GM18868 (cell line): ENCODE measurements around the gene SLC25A5.
"Not testable (repeated sequence)": the region's sequence is repeated elsewhere in the genome, so short reads cannot be mapped to it uniquely, and the experiment has no call there.

Experiments used
- ATAC-seq: cut with Tn5 transposase; IDR thresholded peaks from one replicate; pipeline ENCODE4 v1.9.1; 2021; ENCODE audit warnings: mild to moderate bottlenecking, moderate library complexity; ENCODE audit not compliant: unreplicated experiment

SLC25A5 gene

GRCh38 chrX:119475389-119476101 is 7.3 kb downstream of the SLC25A5 start:
- no peak for ATAC-seq

- ATAC-seq = no peak
Observed at GRCh38 chrX:119477812-119478232, 9.6 kb downstream of the SLC25A5 start.

- ATAC-seq = no peak
Observed at GRCh38 chrX:119478504-119478903, 10.3 kb downstream of the SLC25A5 start.

- no peak for ATAC-seq
Observed at GRCh38 chrX:119479845-119480244, 11.6 kb downstream of the SLC25A5 start.

GRCh38 chrX:119481323-119481801 is 13.1 kb downstream of the SLC25A5 start:
- no peak for ATAC-seq

GRCh38 chrX:119482041-119482440 is 13.8 kb downstream of the SLC25A5 start:
- peak; percentile 10 for ATAC-seq

GRCh38 chrX:119482481-119483480 is 14.5 kb downstream of the SLC25A5 start:
- ATAC-seq = peak; percentile 73

GRCh38 chrX:119486745-119487144 is 18.5 kb downstream of the SLC25A5 start:
- no peak for ATAC-seq

GRCh38 chrX:119487766-119488165 is 19.5 kb downstream of the SLC25A5 start:
- not testable (repeated sequence) for ATAC-seq

- no peak for ATAC-seq
Observed at GRCh38 chrX:119488749-119489148, 20.5 kb downstream of the SLC25A5 start.

GRCh38 chrX:119489212-119490074 is 21.2 kb downstream of the SLC25A5 start:
- no peak for ATAC-seq

GRCh38 chrX:119492463-119492862 is 24.2 kb downstream of the SLC25A5 start:
- ATAC-seq = no peak

GRCh38 chrX:119493851-119494495 is 25.7 kb downstream of the SLC25A5 start:
- ATAC-seq = not testable (repeated sequence)

- ATAC-seq = no peak
Observed at GRCh38 chrX:119495734-119496726, 27.8 kb downstream of the SLC25A5 start.

- no peak for ATAC-seq
Observed at GRCh38 chrX:119497185-119497584, 28.9 kb downstream of the SLC25A5 start.

GRCh38 chrX:119500061-119500800 is 32.0 kb downstream of the SLC25A5 start:
- ATAC-seq = no peak

GRCh38 chrX:119501511-119502148 is 33.4 kb downstream of the SLC25A5 start:
- no peak for ATAC-seq
